Activated CD4-positive, alpha-beta T cell treated with anti-CD3 and anti-CD28 coated beads, Interleukin-2, amount 50 U/mL, for 1 hour (primary cell): ENCODE measurements around the gene NRAP.

ENCODE experiments used
- DNase-seq: peaks from one replicate; pipeline ENCODE4 v3.0.0-alpha.2; 2020

Gene NRAP

GRCh38 chr10:113603057-113603777 lies 60.6 kb downstream of the NRAP start:
- no peak for DNase-seq

GRCh38 chr10:113600569-113600968 lies 63.3 kb downstream of the NRAP start:
- no peak for DNase-seq

- no peak for DNase-seq
These were observed 69.2 kb downstream of the NRAP start for GRCh38 chr10:113594652-113595051.

- DNase-seq: no peak
These were observed 71.5 kb downstream of the NRAP start for GRCh38 chr10:113592380-113592779.

- DNase-seq: no peak
These were observed 73.3 kb downstream of the NRAP start for GRCh38 chr10:113590581-113590980.

GRCh38 chr10:113589201-113589770 lies 74.6 kb downstream of the NRAP start:
- no peak for DNase-seq

GRCh38 chr10:113585949-113586348 lies 77.9 kb downstream of the NRAP start:
- no peak for DNase-seq

- DNase-seq: no peak
These were observed 80.3 kb downstream of the NRAP start for GRCh38 chr10:113583571-113583970.

GRCh38 chr10:113581092-113581491 lies 82.7 kb downstream of the NRAP start:
- no peak for DNase-seq

- DNase-seq: no peak
These were observed 85.1 kb downstream of the NRAP start for GRCh38 chr10:113578773-113579172.

- DNase-seq: no peak
These were observed 87.0 kb downstream of the NRAP start for GRCh38 chr10:113576852-113577251.

- DNase-seq: no peak
These were observed 90.5 kb downstream of the NRAP start for GRCh38 chr10:113573368-113573767.

GRCh38 chr10:113572520-113573290 lies 91.1 kb downstream of the NRAP start:
- DNase-seq: no peak

GRCh38 chr10:113569576-113569975 lies 94.3 kb downstream of the NRAP start:
- DNase-seq: no peak

GRCh38 chr10:113566888-113567287 lies 97.0 kb downstream of the NRAP start:
- DNase-seq: no peak

- no peak for DNase-seq
These were observed 98.5 kb downstream of the NRAP start for GRCh38 chr10:113565364-113565763.

- peak; percentile 60 for DNase-seq
These were observed 100.3 kb downstream of the NRAP start for GRCh38 chr10:113563306-113564088.

- no peak for DNase-seq
These were observed 101.1 kb downstream of the NRAP start for GRCh38 chr10:113562704-113563103.

GRCh38 chr10:113562069-113562468 lies 101.8 kb downstream of the NRAP start:
- no peak for DNase-seq

- DNase-seq: no peak
These were observed 102.6 kb downstream of the NRAP start for GRCh38 chr10:113561214-113561613.

GRCh38 chr10:113560071-113560470 lies 103.8 kb downstream of the NRAP start:
- DNase-seq: no peak

- no peak for DNase-seq
These were observed 105.9 kb downstream of the NRAP start for GRCh38 chr10:113557903-113558321.

- no peak for DNase-seq
These were observed 106.4 kb downstream of the NRAP start for GRCh38 chr10:113557424-113557862.
